Stimulated activated naive B cell treated with anti-CD40 and anti-IgM and Interleukin-4, amounts not matched to agents 10 μg/mL and 1 μg/mL and 100 μg/mL, for 72 hours (primary cell): Measurements from ENCODE around the gene TAB3.

ENCODE experiments used
- ATAC-seq, 2 donors: fragments of 150-1000 bp; cut with Tn5 transposase; replicated peaks; 2 replicates each; pipeline ENCODE4 v1.10.0; 2021; ENCODE audit warnings: moderate library complexity in 1 of 2
- DNase-seq: peaks from one replicate; pipeline ENCODE4 v3.0.0; 2021
- H3K27ac Mint-ChIP-seq: one replicate; pipeline ENCODE4 v1.8.0; 2022; ENCODE audit warnings: mild to moderate bottlenecking, mixed read lengths
- H3K27me3 Mint-ChIP-seq, 2 donors: one replicate each; pipeline ENCODE4 v1.8.0; 2022; ENCODE audit warnings: mixed read lengths in 2 of 2
- H3K36me3 Mint-ChIP-seq, 2 donors: one replicate each; pipeline ENCODE4 v1.8.0; 2022; ENCODE audit warnings: mixed read lengths in 2 of 2, mild to moderate bottlenecking in 1 of 2
- H3K4me1 Mint-ChIP-seq, 2 donors: one replicate each; pipeline ENCODE4 v1.8.0; 2022; ENCODE audit warnings: mixed read lengths in 2 of 2, mild to moderate bottlenecking in 1 of 2
- H3K4me3 Mint-ChIP-seq, 2 donors: one replicate each; pipeline ENCODE4 v1.8.0; 2022; ENCODE audit warnings: mild to moderate bottlenecking in 2 of 2, mixed read lengths in 2 of 2, moderate library complexity in 1 of 2
- H3K9me3 Mint-ChIP-seq, 2 donors: one replicate each; pipeline ENCODE4 v1.8.0; 2022; ENCODE audit warnings: mixed read lengths in 2 of 2, mild to moderate bottlenecking in 1 of 2

Gene TAB3

DNA sequence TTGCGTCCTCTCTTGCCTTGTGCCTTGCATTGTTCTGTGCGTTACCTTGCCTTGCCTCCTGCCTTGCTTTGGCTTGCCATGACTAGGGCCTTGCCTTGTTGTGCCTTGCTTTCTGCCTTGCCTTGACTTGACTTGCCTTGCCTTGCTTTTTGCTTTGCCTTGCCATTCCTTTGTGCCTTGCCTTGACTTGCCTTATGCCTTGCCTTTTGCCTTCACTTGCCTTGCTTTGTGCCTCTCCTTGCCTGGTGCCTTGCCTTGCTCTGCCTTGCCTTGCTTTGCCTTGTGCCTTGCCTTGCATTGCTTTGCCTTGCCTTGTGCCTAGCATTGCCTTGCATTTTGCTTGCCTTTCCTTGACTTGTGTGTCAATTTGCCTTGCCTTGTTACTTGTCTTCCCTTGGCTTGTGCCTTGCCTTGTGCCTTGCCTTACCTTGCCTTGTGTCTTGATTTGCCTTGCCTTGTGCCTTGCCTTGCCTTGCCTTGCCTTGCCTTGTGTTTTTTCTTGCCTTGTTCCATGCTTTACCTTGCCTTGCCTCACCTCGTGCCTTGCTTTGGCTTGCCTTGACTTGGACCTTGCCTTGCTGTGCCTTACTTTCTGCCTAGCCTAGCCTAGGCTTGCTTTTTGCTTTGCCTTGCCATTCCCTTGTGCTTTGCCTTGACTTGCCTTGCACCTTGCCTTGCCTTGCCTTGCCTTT is 95.8 kb downstream of the TAB3 start:
- H3K27ac Mint-ChIP-seq = no peak overlapping the region
- ATAC-seq (no peak), DNase-seq (no peak)
- peaks cover 0 to 1% of the 10 kb centered on the region in 2 donors for H3K9me3 Mint-ChIP-seq
- no peaks in the 10 kb centered on the region for H3K4me1 Mint-ChIP-seq
- H3K4me3 Mint-ChIP-seq = no peak overlapping the region
- no peaks in the 10 kb centered on the region for H3K36me3 Mint-ChIP-seq
- H3K27me3 Mint-ChIP-seq = no peaks in the 10 kb centered on the region

DNA sequence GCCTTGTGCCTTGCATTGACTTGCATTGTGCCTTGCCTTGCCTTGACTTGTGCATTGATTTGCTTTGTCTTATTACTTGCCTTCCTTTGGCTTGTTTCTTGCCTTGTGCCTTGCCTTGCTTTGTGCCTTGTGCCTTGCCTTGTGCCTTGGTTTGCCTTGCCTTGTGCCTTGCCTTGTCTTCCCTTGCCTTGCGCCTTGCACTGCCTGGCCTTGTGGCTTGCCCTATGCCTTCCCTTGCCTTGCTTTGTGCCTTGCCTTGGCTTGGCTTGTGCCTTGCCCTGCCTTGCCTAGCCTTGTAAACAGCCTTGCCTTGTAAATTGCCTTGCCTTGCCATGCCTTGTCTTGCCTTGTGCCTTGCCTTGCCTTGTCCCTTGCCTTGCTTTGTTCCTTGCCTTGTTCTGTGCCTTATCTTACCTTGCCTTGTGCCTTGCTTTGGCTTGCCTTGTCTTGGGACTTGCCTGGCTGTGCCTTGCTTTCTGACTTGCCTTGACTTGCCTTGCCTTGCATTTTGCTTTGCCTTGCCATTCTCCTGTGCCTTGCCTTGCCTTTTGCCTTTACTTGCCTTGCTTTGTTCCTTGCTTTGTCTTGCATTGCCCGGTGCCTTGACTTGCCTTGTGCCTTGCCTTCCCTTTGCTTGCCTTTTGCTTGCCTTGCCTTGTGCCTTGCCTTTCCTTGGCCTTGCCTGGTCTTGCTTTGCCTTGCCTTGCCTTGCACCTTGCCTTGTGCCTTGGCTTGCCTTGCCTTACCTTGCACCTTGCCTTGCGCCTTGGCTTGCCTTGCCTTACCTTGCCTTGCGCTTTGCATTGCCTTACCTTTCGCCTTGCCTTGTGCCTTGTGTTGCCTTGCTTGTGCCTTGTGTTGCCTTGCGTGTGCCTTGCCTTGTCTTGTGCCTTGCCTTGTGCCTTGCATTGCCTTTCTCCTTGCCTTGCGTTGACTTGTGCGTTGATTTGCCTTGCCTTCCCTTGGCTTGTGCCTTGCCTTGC is 97.5 kb downstream of the TAB3 start:
- no peak for DNase-seq
- no peak overlapping the region for H3K4me3 Mint-ChIP-seq
- H3K9me3 Mint-ChIP-seq = peaks cover 0 to 1% of the 10 kb centered on the region in 2 donors
- H3K36me3 Mint-ChIP-seq = no peaks in the 10 kb centered on the region
- ATAC-seq = no peak
- H3K4me1 Mint-ChIP-seq = no peaks in the 10 kb centered on the region
- no peaks in the 10 kb centered on the region for H3K27me3 Mint-ChIP-seq
- no peak overlapping the region for H3K27ac Mint-ChIP-seq

DNA sequence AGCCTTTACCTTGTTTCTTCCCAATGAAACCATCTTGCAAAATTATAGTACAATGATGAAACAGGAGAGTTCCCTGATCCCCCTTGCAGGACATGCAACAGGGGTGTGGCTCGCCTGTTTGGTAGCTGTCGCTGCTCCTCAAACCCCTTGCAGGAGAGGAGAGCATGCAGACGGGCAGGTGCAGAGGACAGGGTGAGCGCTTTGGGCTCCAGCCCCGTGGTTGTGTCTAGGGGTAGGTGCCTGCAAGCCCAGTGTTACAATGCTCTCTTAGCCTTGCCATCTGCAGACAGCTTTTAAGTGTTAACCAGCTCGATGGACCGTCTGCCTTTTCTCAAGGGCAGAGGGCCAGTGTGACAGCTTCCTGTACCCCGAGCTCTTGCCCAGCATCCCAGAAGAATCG is 102.0 kb downstream of the TAB3 start:
- Mint-ChIP-seq H3K27ac (no peak overlapping the region), H3K9me3 (no peaks in the 10 kb centered on the region), H3K27me3 (peaks cover 0 to under 1% of the 10 kb centered on the region in 2 donors), H3K4me3 (no peak overlapping the region), H3K4me1 (no peaks in the 10 kb centered on the region), H3K36me3 (no peaks in the 10 kb centered on the region)
- no peak for DNase-seq
- no peak for ATAC-seq

DNA sequence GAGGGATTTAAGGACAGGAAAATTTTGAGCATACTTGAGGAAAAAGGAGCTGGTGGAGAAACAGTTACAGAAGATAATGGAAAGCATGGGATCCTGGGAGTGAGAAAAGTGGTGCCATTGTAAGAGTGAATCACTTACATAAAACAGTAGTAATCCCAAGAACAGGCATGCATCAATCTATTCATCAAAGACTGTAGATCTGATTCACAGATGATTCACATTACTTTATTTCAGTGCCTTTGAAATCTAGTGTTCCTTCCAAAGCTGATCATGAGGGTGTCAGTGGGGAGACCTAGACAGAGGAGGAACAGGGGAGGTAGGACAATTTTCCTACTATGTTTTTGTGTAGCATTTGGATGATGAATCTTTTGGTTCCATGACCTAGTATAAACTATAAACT is 102.7 kb downstream of the TAB3 start:
- no peak for ATAC-seq
- no peak for DNase-seq
- Mint-ChIP-seq H3K27me3 (peaks cover 0 to 4% of the 10 kb centered on the region in 2 donors), H3K9me3 (no peaks in the 10 kb centered on the region), H3K27ac (no peak overlapping the region), H3K4me1 (no peaks in the 10 kb centered on the region), H3K36me3 (no peaks in the 10 kb centered on the region), H3K4me3 (no peak overlapping the region)

DNA sequence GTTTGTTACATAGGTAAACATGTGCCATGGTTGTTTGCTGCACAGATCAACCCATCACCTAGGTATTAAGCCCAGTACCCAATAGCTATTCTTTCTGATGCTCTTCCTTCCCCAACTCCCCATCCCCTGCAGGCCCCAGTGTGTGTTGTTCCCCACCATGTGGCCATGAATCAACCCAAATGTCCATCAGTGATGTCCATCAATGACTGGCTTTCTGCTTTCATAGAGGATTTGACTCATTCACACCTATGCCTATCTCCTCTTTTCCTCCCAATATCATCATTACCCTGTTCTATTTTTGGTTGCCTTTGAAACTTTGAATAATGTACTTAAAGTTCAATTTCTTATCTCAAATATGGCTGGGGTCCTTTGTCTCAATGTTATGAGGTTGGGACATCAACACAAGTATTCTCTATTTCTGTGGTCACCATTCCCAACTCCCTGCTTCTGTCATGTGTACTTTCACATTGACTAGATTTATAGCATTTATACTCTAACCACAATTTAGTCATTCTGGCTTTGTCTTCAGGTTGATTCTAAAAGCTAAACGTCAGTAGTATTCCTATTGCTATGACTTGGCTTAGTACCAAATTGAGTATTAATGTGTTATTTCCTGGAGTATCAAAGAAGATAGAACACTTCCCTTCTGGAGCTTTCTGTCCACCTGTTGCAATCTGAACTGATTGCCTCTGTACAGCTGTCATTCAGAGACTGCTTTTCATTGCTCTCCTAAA is 107.2 kb downstream of the TAB3 start:
- Mint-ChIP-seq H3K36me3 (no peaks in the 10 kb centered on the region), H3K27me3 (peaks cover 4 to 8% of the 10 kb centered on the region in 2 donors), H3K27ac (no peak overlapping the region), H3K4me3 (no peak overlapping the region), H3K4me1 (no peaks in the 10 kb centered on the region), H3K9me3 (no peaks in the 10 kb centered on the region)
- no peak for DNase-seq
- peak; percentile 12 to 43 for ATAC-seq

DNA sequence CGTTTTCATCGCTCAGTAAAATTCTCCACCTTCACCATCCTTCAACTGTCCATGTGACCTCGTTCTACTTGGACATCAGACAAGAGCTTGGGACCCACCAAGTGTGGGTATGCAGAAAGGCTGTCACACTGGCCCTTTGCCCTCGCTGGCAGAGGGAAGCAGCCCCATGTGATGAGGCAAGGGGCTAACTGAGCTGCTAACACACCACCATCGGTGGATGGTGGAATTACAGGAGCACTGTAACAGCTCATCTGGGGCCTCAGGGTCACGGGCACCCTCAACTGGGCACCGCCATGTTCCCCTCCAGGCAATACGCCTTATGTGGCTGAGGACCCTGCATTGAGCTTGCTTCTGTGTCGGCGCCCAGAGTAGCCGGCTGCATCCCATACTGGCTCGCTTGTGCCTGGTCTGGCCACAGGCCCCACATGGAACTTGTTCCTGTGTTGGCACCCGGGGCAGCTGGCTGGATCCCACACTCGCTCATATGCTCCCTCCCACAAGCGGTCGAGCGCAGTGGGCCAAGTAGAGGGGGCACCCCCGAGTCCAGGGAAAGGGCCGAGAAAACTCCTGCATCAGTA is 109.5 kb downstream of the TAB3 start:
- Mint-ChIP-seq H3K27me3 (peaks cover 4 to 8% of the 10 kb centered on the region in 2 donors), H3K36me3 (no peaks in the 10 kb centered on the region), H3K4me3 (no peak overlapping the region), H3K27ac (no peak overlapping the region), H3K9me3 (peaks cover 0 to 6% of the 10 kb centered on the region in 2 donors), H3K4me1 (no peaks in the 10 kb centered on the region)
- no peak for DNase-seq
- ATAC-seq = no peak

DNA sequence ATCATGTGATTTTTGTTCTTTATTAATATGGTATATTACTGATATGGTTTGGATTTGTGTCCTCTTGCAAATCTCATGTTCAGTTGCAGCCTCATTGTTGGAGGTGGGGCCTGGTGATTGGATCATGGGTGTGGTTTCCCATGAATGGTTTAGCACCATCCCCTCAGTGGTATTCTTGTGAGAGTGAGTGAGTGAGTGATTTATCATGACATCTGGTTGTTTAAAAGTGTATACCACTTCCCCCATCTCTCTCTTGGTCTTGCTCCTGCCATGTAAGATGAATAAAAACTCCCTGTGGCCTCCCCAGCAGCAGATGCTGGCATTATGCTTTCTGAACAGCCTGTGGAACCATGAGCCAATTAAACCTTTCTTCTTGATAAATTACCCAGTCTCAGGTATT is 111.5 kb downstream of the TAB3 start:
- Mint-ChIP-seq H3K4me1 (no peaks in the 10 kb centered on the region), H3K4me3 (no peak overlapping the region), H3K36me3 (no peaks in the 10 kb centered on the region), H3K9me3 (peaks cover 0 to 11% of the 10 kb centered on the region in 2 donors), H3K27me3 (peaks cover 4 to 8% of the 10 kb centered on the region in 2 donors), H3K27ac (no peak overlapping the region)
- DNase-seq (no peak), ATAC-seq (no peak)
